ENCODE data around the gene TYRO3.
"Not testable (repeated sequence)": the region's sequence is repeated elsewhere in the genome, so short reads cannot be mapped to it uniquely, and the experiment has no call there.

Gene TYRO3

DNA sequence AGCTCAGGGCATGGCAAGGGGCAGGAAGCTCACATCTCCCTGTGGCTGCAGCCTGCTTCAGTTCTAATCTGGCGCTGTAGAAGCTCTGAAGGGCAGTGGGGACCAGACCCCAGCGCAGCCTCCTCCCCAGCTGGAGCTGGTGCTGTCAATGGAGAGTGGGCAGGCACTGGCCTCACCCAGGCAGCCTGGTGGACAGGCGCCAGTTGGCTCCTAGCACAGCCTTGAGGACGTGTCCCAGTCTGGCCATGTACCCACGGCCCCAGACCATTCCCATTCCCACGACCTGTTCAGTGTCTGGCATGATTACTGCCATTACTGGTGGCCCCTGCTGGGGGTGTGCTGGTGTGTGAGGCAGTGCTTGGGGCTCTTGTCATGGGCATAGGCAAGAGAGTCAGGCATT is 16.3 kb downstream of the TYRO3 start:
- DNase-seq: no peak

DNA sequence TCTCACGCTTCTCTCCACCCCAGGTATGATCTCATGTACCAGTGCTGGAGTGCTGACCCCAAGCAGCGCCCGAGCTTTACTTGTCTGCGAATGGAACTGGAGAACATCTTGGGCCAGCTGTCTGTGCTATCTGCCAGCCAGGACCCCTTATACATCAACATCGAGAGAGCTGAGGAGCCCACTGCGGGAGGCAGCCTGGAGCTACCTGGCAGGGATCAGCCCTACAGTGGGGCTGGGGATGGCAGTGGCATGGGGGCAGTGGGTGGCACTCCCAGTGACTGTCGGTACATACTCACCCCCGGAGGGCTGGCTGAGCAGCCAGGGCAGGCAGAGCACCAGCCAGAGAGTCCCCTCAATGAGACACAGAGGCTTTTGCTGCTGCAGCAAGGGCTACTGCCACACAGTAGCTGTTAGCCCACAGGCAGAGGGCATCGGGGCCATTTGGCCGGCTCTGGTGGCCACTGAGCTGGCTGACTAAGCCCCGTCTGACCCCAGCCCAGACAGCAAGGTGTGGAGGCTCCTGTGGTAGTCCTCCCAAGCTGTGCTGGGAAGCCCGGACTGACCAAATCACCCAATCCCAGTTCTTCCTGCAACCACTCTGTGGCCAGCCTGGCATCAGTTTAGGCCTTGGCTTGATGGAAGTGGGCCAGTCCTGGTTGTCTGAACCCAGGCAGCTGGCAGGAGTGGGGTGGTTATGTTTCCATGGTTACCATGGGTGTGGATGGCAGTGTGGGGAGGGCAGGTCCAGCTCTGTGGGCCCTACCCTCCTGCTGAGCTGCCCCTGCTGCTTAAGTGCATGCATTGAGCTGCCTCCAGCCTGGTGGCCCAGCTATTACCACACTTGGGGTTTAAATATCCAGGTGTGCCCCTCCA is 19.1 kb downstream of the TYRO3 start:
- no peak for DNase-seq

- DNase-seq: no peak
Measured at GRCh38 chr15:41578736-41579383, 19.8 kb downstream of the TYRO3 start.

GRCh38 chr15:41581110-41581509 is 22.1 kb downstream of the TYRO3 start:
- DNase-seq: no peak

DNA sequence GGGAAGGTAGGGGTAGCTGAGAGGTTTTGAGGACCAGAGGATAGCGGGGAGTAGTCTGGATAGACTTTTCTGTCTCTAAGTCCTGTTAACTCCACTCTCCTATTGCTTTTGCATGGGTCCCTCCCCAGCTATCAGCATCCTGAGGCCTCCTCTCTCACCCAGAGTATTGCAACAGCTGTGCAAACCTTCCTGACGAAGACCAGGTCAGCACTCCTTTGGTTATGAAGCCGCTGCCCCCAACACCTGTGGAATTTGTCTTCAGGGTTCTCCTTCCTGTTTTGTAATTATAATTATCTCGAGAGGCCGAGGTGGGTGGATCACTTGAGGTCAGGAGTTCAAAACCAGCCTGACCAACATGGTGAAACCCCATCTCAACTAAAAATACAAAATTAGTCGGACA is 24.8 kb downstream of the TYRO3 start:
- DNase-seq: no peak

- DNase-seq: no peak
Measured at GRCh38 chr15:41584636-41585126, 25.7 kb downstream of the TYRO3 start.

- peak; percentile 64 for DNase-seq
Measured at GRCh38 chr15:41585127-41586047, 26.4 kb downstream of the TYRO3 start.

- not testable (repeated sequence) for DNase-seq
Measured at GRCh38 chr15:41586531-41587282, 27.7 kb downstream of the TYRO3 start.

- not testable (repeated sequence) for DNase-seq
Measured at GRCh38 chr15:41589018-41589417, 30.0 kb downstream of the TYRO3 start.

DNA sequence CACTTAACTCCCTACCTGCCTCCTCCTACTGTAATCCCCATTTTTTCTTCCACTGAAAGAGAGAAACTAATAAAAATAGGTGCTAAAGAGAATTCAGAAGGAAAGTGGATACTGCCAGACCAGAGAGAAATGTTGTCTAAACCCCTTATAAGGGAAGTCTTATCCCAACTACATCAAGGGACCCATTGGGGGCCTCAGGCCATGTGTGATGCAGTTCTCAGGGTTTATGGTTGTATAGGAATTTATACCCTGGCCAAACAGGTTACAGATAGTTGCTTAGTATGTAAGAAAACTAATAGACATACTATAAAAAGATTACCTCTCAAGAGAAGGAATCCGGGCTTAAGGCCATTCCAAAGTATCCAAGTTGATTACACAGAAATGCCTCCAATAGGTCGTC is 30.6 kb downstream of the TYRO3 start:
- DNase-seq: not testable (repeated sequence)

- DNase-seq: not testable (repeated sequence)
Measured at GRCh38 chr15:41591217-41591616, 32.2 kb downstream of the TYRO3 start.

- not testable (repeated sequence) for DNase-seq
Measured at GRCh38 chr15:41592718-41593117, 33.7 kb downstream of the TYRO3 start.

DNA sequence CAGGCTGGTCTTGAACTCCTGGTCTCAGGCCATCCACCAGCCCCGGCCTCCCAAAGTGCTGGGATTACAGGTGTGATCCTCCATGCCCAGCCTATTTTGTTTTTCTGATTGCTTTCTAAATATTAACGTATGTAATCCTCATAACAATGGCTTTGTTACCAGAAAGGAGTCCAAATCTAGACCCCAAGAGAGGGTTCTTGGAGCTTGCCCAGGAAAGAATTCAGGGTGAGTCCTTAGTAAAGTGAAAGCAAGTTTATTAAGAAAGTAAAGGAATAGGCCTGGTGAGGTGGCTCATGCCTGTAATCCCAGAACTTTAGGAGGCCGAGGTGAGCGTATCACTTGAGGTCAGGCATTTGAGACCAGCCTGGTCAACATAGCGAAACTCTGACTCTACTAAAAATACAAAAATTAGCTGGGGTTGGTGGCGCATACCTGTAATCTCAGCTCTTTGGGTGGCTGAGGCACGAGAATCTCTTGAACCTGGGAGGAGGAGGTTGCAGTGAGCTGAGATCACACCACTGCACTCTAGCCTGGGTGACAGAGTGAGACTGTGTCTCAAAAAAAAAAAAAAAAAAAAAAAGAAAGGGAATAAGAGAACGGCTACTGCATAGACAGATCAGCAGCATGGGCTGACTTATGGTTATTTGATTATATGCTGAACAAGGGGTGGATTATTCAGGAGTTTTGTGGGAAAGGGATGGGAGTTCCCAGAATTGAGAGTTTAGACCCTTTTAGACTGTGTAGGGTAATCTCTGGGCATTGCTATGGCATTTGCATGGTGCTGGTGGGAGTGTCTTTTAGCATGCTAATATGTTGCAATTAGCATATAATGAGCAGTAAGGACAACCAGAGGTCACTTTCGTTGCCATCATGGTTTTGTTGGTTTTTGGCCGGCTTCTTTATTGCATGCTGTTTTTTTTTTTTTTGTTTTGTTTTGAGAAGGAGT is 36.1 kb downstream of the TYRO3 start:
- DNase-seq: no peak

- DNase-seq: no peak
Measured at GRCh38 chr15:41596972-41597371, 38.0 kb downstream of the TYRO3 start.

GRCh38 chr15:41597787-41598186 is 38.8 kb downstream of the TYRO3 start:
- no peak for DNase-seq

DNA sequence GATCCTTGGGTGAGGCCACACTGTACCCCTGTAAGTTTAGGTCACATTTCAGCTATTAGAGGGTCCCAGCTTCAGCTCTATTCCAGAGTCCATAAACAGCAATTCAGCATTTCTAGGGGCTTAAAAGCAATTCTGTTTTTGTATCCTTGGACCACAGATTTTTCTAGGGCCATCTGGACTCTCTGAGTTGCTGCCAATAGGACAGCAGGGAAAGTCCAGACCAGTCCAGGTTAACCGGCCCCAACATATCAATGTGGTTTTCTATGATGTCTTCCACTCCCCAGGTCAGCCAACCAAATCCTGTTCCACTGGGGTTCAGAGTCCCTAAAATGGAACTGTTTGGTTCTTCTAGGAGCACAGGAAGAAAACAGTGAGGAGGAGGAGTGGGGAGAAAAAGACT is 40.0 kb downstream of the TYRO3 start:
- no peak for DNase-seq

DNA sequence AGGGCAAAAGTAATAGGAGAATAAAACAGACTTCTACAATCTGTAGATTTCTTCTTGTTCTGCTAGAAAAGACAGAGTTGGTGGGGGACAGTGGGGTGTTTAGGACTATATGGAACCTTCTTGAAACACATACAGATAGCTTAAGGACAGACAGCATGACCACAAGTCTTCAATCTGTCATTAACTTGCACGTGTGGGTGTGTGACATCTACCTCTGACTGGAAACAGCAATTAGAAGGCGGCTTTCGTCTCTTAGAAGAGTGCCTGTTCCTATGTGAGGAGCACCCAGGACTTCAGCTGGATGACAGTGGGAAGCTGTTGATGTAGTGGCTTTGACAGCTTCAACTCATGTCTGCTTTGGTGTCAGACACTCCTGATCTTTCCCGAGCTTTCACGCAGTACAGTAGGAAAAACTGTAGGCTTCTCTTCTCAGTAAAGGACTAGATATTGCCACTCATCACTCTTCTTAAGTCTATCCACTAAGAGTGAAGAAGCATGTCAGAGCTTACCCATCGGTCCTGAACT is 44.5 kb downstream of the TYRO3 start:
- no peak for DNase-seq

DNA sequence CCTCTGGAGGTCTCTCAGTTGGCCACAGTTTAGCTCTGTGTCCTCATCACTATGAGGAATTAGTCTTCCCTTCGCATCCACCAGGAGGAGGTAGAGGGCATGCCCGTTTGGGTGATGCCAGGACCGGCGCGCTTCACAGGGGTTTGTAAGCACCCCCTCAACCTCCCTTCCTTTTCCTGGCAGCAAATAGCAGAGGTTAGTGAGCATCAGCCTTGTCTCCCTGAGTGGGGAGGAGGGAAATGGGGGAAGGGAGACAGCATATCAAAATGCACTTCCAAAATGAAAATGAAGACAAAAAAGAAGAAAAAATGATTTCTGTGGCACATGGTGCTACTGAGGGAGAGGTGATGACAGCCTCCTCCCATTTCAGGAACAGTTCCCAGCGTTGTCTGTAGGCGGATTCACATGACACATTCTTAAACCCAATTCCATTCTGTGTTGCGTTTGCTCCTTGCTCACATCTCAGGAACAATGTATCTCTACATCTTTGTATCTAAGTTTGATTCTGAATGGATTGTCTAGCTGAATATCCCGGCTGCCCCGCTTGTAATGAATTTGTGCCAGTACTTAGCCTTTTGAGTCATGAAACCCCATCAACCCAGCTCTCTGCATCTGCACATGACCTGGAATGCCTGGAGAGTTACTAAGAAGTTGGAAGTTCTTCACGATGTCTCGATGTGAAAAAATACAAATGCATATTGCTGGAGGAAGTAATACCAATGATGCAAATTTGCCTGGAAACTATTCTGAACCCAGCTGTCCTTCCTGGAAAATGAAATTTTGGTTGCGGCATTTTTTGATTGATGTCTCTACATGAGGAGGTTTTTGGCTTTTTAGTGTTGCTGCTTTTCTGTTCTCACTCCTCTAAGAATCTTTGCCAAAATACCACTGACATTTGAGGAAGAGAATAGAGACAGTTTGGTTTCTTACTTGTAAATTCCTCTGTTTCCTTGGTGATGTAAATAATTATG is 45.2 kb downstream of the TYRO3 start:
- peak; percentile 71 for DNase-seq

DNA sequence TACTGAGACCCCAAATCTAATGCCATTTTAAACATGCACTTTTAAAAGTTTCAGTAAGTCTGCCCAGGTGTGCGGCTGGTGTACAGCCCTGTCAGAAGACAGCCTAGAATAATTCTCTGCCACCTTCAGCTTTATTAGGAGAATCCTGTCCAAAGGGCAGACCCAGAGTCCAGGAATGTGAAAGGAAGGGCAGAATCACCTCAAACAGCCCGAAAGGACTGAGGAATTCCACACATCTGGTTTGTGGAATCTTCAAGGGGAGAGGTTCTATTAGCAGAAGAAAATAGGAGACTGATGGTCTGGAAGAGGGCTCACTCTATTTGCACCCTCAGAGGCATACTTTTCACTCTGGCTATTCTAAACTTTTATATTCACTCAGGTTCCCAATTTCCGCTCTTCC is 46.6 kb downstream of the TYRO3 start:
- no peak for DNase-seq

- no peak for DNase-seq
Measured at GRCh38 chr15:41606997-41607396, 48.0 kb downstream of the TYRO3 start.
